ENCODE data around the gene TIMM17A.
"Not testable (repeated sequence)": the region's sequence is repeated elsewhere in the genome, so short reads cannot be mapped to it uniquely, and the experiment has no call there.

Gene TIMM17A

GRCh38 chr1:202016811-202017748, 61.8 kb downstream of the TIMM17A start:
- TF ChIP-seq TAF1 (IDR thresholded peaks at IDR 0.05; ENCODE audit: low read depth, low read length): no peak
- TF ChIP-seq SPI1 (IDR thresholded peaks at IDR 0.05; ENCODE audit: low read depth, low read length): no peak
- no peak for TF ChIP-seq POU2F2 (IDR thresholded peaks at IDR 0.05; ENCODE audit: low read depth, low read length)
- no peak for TF ChIP-seq PAX5 (IDR thresholded peaks at IDR 0.05; ENCODE audit: insufficient read depth, low read length, severe bottlenecking)
- TF ChIP-seq POLR2A (IDR thresholded peaks at IDR 0.05; ENCODE audit: low read depth, low read length): no peak
- no peak for TF ChIP-seq POLR2AphosphoS5 (IDR thresholded peaks at IDR 0.05; ENCODE audit: low read depth, low read length)
- FAIRE-seq: no peak
- DNase-seq (ENCODE audit: insufficient read length, low spot score): no peak

- FAIRE-seq (no peak), DNase-seq (ENCODE audit: insufficient read length, low spot score) (no peak)
- TF ChIP-seq TAF1 (IDR thresholded peaks at IDR 0.05; ENCODE audit: low read depth, low read length): no peak
- no peak for TF ChIP-seq POLR2AphosphoS5 (IDR thresholded peaks at IDR 0.05; ENCODE audit: low read depth, low read length)
- no peak for TF ChIP-seq POLR2A (IDR thresholded peaks at IDR 0.05; ENCODE audit: low read depth, low read length)
- no peak for TF ChIP-seq POU2F2 (IDR thresholded peaks at IDR 0.05; ENCODE audit: low read depth, low read length)
- no peak for TF ChIP-seq SPI1 (IDR thresholded peaks at IDR 0.05; ENCODE audit: low read depth, low read length)
- no peak for TF ChIP-seq PAX5 (IDR thresholded peaks at IDR 0.05; ENCODE audit: insufficient read depth, low read length, severe bottlenecking)
Measured at GRCh38 chr1:202017749-202018467, 62.6 kb downstream of the TIMM17A start.

- no peak for FAIRE-seq
- no peak for DNase-seq (ENCODE audit: insufficient read length, low spot score)
- no peak for TF ChIP-seq SPI1 (IDR thresholded peaks at IDR 0.05; ENCODE audit: low read depth, low read length)
- TF ChIP-seq POLR2AphosphoS5 (IDR thresholded peaks at IDR 0.05; ENCODE audit: low read depth, low read length): no peak
- TF ChIP-seq POU2F2 (IDR thresholded peaks at IDR 0.05; ENCODE audit: low read depth, low read length): no peak
- no peak for TF ChIP-seq PAX5 (IDR thresholded peaks at IDR 0.05; ENCODE audit: insufficient read depth, low read length, severe bottlenecking)
- TF ChIP-seq POLR2A (IDR thresholded peaks at IDR 0.05; ENCODE audit: low read depth, low read length): no peak
- no peak for TF ChIP-seq TAF1 (IDR thresholded peaks at IDR 0.05; ENCODE audit: low read depth, low read length)
Measured at GRCh38 chr1:202018468-202019234, 63.3 kb downstream of the TIMM17A start.

- FAIRE-seq; DNase-seq (ENCODE audit: insufficient read length, low spot score): not testable (repeated sequence)
Measured at GRCh38 chr1:202019235-202019558, 63.9 kb downstream of the TIMM17A start.

Measured in GM12891 (cell line).